Activated CD4-positive, alpha-beta T cell treated with anti-CD3 and anti-CD28 coated beads, Interleukin-2, amount 50 U/mL, for 48 hours (primary cell): ENCODE measurements around the gene LCN2.
A peak's percentile ranks its signal among the peaks of the same experiment; 100 is the strongest.
"Not testable (repeated sequence)": the region's sequence is repeated elsewhere in the genome, so short reads cannot be mapped to it uniquely, and the experiment has no call there.

ENCODE experiments used
- DNase-seq, 2 experiments: peaks; one replicate each; pipeline ENCODE4 v3.0.0-alpha.2; 2020

Gene LCN2

GRCh38 chr9:128149001-128149701, at the start of gene LCN2:
Gene LCN2 (plus strand): TSS chr9:128149453. CDS start chr9:128149526, 73 bp downstream.
- DNase-seq = no peak

- DNase-seq = no peak
Measured at GRCh38 chr9:128099932-128100491, 49.2 kb upstream of the LCN2 start.

- no peak for DNase-seq
Measured at GRCh38 chr9:128100581-128100980, 48.7 kb upstream of the LCN2 start.

- DNase-seq = no peak
Measured at GRCh38 chr9:128101231-128101661, 48.0 kb upstream of the LCN2 start.

GRCh38 chr9:128101690-128102089, 47.6 kb upstream of the LCN2 start:
- DNase-seq = no peak

GRCh38 chr9:128102196-128102595, 47.1 kb upstream of the LCN2 start:
- no peak for DNase-seq

- DNase-seq = no peak
Measured at GRCh38 chr9:128102861-128103588, 46.2 kb upstream of the LCN2 start.

- DNase-seq = peak in 1 of 2 experiments; percentile 46
Measured at GRCh38 chr9:128103589-128103962, 45.7 kb upstream of the LCN2 start.

GRCh38 chr9:128104171-128104618, 45.1 kb upstream of the LCN2 start:
- no peak for DNase-seq

- DNase-seq = no peak
Measured at GRCh38 chr9:128105538-128106175, 43.6 kb upstream of the LCN2 start.

GRCh38 chr9:128106181-128106939, 42.9 kb upstream of the LCN2 start:
- DNase-seq = no peak

GRCh38 chr9:128106940-128107467, 42.2 kb upstream of the LCN2 start:
- no peak for DNase-seq

- DNase-seq = no peak
Measured at GRCh38 chr9:128107468-128108268, 41.6 kb upstream of the LCN2 start.

- no peak for DNase-seq
Measured at GRCh38 chr9:128108269-128109049, 40.8 kb upstream of the LCN2 start.

- no peak for DNase-seq
Measured at GRCh38 chr9:128109050-128109709, 40.1 kb upstream of the LCN2 start.

- DNase-seq = not testable (repeated sequence)
Measured at GRCh38 chr9:128111726-128112125, 37.5 kb upstream of the LCN2 start.

- no peak for DNase-seq
Measured at GRCh38 chr9:128113526-128114325, 35.5 kb upstream of the LCN2 start.

- no peak for DNase-seq
Measured at GRCh38 chr9:128114326-128115186, 34.7 kb upstream of the LCN2 start.
